Body of pancreas (tissue), 4 donors: ENCODE data around the gene MYB. TPM values are rescaled to one million over a fixed set of nuclear protein-coding genes. Genes with fewer than 3 reads are reported as not detected.

ENCODE experiments used
- ATAC-seq: fragments of 150-250 bp; one replicate; pipeline ENCODE4 v1.9.1; 2016
- DNase-seq, 4 donors: peaks; one replicate each; pipeline ENCODE4 v3.0.0-alpha.2; 2019
- H3K27ac ChIP-seq, 4 donors: fragments of 200-600 bp; sonication (generic); 1 replicate in 3 of 4; 2 replicates in 1 of 4; pipeline versions ENCODE4 v1.5.1 to v1.6.1; 2016 to 2019; ENCODE audit warnings: mild to moderate bottlenecking in 1 of 4, mixed read lengths in 1 of 4, moderate library complexity in 1 of 4
- H3K27me3 ChIP-seq, 2 donors: fragments of 200-600 bp; sonication (generic); one replicate each; pipeline ENCODE4 v1.6.0; 2016; ENCODE audit warnings: mild to moderate bottlenecking in 1 of 2
- H3K36me3 ChIP-seq, 2 donors: fragments of 200-600 bp; sonication (generic); replicated peaks in 1 of 2; 2 replicates each; pipeline ENCODE4 v1.5.1; 2016; ENCODE audit warnings: low read depth in 2 of 2; ENCODE audit not compliant: insufficient read depth in 1 of 2
- H3K4me1 ChIP-seq: fragments of 200-600 bp; sonication (generic); one replicate; pipeline ENCODE4 v1.6.0; 2016
- H3K4me3 ChIP-seq, 2 donors: fragments of 200-600 bp; sonication (generic); 1 replicate in 1 of 2; 2 replicates in 1 of 2; pipeline ENCODE4 v1.5.1; 2016 to 2019
- H3K9me3 ChIP-seq, 3 donors: fragments of 200-600 bp; sonication (generic); 1 replicate in 2 of 3; 2 replicates in 1 of 3; pipeline ENCODE4 v1.5.1; 2016
- POLR2A ChIP-seq, 3 donors: fragments of 450-650 bp; IDR thresholded peaks; one replicate each; pipeline ENCODE4 v1.6.1; 2016; ENCODE audit warnings: antibody characterized with exemption in 3 of 3, mild to moderate bottlenecking in 2 of 3
- WGBS, 2 donors: methylation state at CpG; one replicate each; pipeline ENCODE4 v1.1.5; 2017; 5-methylcytosine and 5-hydroxymethylcytosine counted together
- intact Hi-C: fragments of 100-400 bp; cut with DNase I; formaldehyde crosslinking; loops from one replicate; pipeline ENCODE4 v1.15.1; 2023
- total RNA-seq, 2 donors: library from RNA; depleted of rRNA; stranded (reverse); fragments of >200 nt; gene quantifications; one replicate each; pipeline ENCODE4 v1.1.0, GENCODE V29; 2016
- TF ChIP-seq, protein P1 (sequence below), 7 experiments: fragments of 450-650 bp in 4 of 7; fragments of 200-600 bp in 3 of 7; sonication (generic) in 3 of 7; IDR thresholded peaks; one replicate each; pipeline ENCODE4 v1.5.1; 2016 to 2019; ENCODE audit warnings: antibody characterized with exemption in 7 of 7

Gene MYB
- total RNA-seq, 2 donors from 2014 or later = not detected

DNA sequence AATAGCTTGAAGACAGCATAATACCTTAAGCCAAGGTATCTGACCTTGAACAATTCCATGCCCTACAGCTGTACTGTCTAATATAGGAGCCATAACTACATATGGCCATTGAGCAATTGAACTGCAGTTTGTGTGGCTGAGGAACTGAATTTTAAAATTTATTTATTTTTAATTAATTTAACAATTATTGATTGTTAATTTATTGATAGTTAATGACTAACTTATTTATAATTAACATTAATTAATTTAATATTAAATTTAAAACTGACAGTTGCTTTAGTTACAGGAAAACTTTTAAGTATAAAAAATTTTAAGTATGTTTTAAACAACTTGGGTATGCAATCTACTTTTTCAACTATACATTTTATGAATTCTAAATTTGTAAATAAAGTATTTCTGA is 12.3 kb upstream of the MYB start:
- Histone ChIP-seq H3K4me1 (no peaks in the 10 kb centered on the region), H3K27ac (no peak overlapping the region), H3K27me3 (no peaks in the 10 kb centered on the region), H3K4me3 (no peak overlapping the region), H3K36me3 (no peaks in the 10 kb centered on the region), H3K9me3 (no peaks in the 10 kb centered on the region)
- ATAC-seq (no peak), DNase-seq (no peak)
- intact Hi-C loops = no loop called here
- no peak for TF ChIP-seq POLR2A (IDR thresholded peaks at IDR 0.05)
- TF ChIP-seq, protein P1, sequence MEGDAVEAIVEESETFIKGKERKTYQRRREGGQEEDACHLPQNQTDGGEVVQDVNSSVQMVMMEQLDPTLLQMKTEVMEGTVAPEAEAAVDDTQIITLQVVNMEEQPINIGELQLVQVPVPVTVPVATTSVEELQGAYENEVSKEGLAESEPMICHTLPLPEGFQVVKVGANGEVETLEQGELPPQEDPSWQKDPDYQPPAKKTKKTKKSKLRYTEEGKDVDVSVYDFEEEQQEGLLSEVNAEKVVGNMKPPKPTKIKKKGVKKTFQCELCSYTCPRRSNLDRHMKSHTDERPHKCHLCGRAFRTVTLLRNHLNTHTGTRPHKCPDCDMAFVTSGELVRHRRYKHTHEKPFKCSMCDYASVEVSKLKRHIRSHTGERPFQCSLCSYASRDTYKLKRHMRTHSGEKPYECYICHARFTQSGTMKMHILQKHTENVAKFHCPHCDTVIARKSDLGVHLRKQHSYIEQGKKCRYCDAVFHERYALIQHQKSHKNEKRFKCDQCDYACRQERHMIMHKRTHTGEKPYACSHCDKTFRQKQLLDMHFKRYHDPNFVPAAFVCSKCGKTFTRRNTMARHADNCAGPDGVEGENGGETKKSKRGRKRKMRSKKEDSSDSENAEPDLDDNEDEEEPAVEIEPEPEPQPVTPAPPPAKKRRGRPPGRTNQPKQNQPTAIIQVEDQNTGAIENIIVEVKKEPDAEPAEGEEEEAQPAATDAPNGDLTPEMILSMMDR (IDR thresholded peaks at IDR 0.05) = no peak

DNA sequence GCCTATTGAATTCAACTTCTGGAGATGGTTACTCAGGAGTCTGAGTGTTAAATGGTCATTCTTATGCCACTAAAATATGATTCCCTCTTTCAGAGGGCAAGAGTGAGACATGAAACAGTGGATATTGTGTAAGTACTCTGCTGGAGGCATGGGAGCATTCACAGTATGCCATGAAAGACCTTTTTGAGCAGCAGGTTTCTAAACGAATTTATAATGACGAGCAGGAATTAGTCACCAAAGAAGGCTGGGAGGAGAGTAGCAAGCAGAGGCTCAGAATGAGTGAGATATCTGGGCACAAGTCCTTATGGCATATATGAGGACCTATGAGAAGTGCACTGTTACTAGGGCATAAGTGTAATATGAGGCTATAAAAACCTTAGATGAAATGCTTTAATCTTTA is 10.9 kb upstream of the MYB start:
- no peaks in the 10 kb centered on the region for H3K4me1 ChIP-seq
- ATAC-seq = no peak
- intact Hi-C loops = no loop called here

DNA sequence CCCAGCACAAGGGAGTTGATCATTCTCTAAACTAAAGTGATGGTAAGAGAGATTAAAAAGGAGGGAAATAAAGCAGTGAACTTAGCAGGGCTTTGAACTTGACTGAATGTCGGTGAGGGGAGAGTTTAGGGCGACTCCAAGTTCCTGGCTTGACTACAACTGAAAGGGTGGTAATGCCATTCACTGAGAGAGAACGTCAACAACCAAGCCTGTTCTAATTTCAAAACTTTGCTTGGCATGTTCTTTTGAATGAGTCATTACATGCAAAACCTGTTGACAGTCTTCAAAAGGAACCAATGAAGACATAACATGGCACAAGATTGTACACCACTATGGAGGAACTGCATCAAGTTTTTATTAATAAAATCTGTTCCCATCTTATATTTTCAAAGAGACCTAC is 10.3 kb upstream of the MYB start:
- no peaks in the 10 kb centered on the region for H3K4me1 ChIP-seq
- WGBS, 2 donors = 69 to 76% methylated on average over 3 of the region's 3 CpGs
- no peaks in the 10 kb centered on the region for H3K9me3 ChIP-seq
- no peak overlapping the region for H3K4me3 ChIP-seq
- H3K27ac ChIP-seq = no peak overlapping the region
- no peaks in the 10 kb centered on the region for H3K36me3 ChIP-seq
- TF ChIP-seq, protein P1 (IDR thresholded peaks at IDR 0.05) = no peak
- TF ChIP-seq POLR2A (IDR thresholded peaks at IDR 0.05) = no peak
- intact Hi-C loops = no loop called here
- no peaks in the 10 kb centered on the region for H3K27me3 ChIP-seq
- DNase-seq (no peak), ATAC-seq (no peak)

More for the DNA sequence above, 10.9 kb upstream of the MYB start:
- no peak for DNase-seq
- no peak for TF ChIP-seq POLR2A (IDR thresholded peaks at IDR 0.05)
- TF ChIP-seq, protein P1 (IDR thresholded peaks at IDR 0.05) = no peak
- Histone ChIP-seq H3K9me3 (no peaks in the 10 kb centered on the region), H3K27me3 (no peaks in the 10 kb centered on the region), H3K4me3 (no peak overlapping the region), H3K27ac (no peak overlapping the region), H3K36me3 (no peaks in the 10 kb centered on the region)
- 65 to 66% methylated on average over 2 of the region's 2 CpGs for WGBS, 2 donors

DNA sequence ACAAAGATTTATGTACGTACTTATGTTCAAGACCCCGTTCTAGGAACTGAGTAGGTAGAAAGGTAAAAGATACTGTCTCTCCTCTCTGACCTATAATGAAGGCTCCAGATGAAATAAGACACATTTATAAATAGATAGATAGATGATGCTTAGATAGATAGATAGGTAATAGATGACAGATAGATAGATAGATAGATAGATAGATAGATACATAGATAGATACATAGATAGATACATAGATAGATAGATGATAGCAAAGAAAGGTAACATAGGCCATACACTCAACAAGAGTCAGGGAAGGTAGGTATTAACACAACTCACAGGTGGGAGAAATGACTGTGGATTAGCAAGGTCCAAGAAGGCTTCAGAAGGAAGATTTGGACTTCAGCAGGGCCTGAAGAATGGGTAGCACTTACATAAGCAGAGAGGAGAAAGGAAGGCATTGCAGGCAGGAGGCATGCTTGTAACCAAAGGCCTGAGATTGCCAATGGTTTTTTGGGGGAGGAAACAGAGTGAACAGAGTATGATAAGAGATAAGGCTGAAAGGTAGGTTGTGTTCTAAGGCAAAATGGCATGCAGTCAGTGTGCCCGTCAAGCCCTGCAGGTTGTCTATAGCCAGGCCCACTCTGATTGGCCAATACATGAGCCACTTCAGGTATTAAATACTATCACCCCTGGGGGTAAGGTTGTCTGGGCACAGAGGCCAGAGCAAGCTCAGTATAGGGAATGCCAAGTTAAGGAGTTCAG is 7.7 kb upstream of the MYB start:
- Histone ChIP-seq H3K4me1 (no peaks in the 10 kb centered on the region), H3K9me3 (no peaks in the 10 kb centered on the region), H3K27me3 (no peaks in the 10 kb centered on the region), H3K27ac (no peak overlapping the region), H3K4me3 (no peak overlapping the region), H3K36me3 (no peaks in the 10 kb centered on the region)
- TF ChIP-seq, protein P1 (IDR thresholded peaks at IDR 0.05) = no peak
- no peak for TF ChIP-seq POLR2A (IDR thresholded peaks at IDR 0.05)
- ATAC-seq (no peak), DNase-seq (no peak)
- intact Hi-C loops = no loop called here
- WGBS, 2 donors = 82 to 84% methylated on average over 3 of the region's 3 CpGs

DNA sequence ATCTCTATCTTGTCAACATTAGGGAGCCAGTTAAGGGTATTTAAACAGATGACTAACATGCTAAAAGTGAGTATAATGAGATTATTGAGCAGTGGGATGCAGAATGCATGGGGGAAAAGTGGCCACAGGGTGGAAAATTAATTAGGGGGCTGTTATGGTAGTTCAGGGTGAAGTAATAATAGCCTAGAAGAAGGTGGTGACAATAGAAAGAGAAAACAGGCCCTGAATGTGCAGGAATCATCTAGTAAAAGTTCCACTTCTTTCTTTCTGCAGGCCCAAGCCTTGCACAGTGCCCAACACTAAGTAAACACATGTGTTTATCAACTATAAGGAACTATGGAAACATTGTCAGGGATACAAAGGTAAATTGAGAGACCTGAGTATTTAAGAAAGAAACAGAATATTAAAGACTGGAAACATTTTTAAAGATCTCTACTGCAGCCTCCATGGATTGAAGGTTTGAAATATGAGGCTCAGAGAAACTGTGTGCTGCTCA is 7.1 kb upstream of the MYB start:
- Histone ChIP-seq H3K36me3 (no peaks in the 10 kb centered on the region), H3K27me3 (no peaks in the 10 kb centered on the region), H3K4me1 (no peaks in the 10 kb centered on the region), H3K4me3 (no peak overlapping the region), H3K9me3 (no peaks in the 10 kb centered on the region), H3K27ac (no peak overlapping the region)
- intact Hi-C loops = no loop called here
- TF ChIP-seq POLR2A (IDR thresholded peaks at IDR 0.05) = no peak
- TF ChIP-seq, protein P1 (IDR thresholded peaks at IDR 0.05) = no peak
- DNase-seq = no peak
- ATAC-seq = no peak
